Gastrocnemius medialis (tissue), 4 donors: Measurements from ENCODE around the gene SULT4A1. TPM values are rescaled to one million over a fixed set of nuclear protein-coding genes. Genes with fewer than 3 reads are reported as not detected.

Experiments used
- ATAC-seq, 2 donors: fragments of 150-250 bp; one replicate each; pipeline ENCODE4 v1.9.1; 2016
- DNase-seq, 2 donors: peaks; one replicate each; pipeline ENCODE4 v3.0.0-alpha.2; 2019
- H3K27ac ChIP-seq, 4 donors: fragments of 200-600 bp; sonication (generic); 1 replicate in 1 of 4; 2 replicates in 3 of 4; pipeline ENCODE4 v1.5.1; 2016 to 2018; ENCODE audit warnings: mild to moderate bottlenecking in 2 of 4, moderate library complexity in 1 of 4
- H3K27me3 ChIP-seq, 3 donors: fragments of 200-600 bp; sonication (generic) in 2 of 3; 1 replicate in 1 of 3; 2 replicates in 2 of 3; pipeline versions ENCODE4 v1.5.1 to v1.6.0; 2016 to 2019; ENCODE audit warnings: mild to moderate bottlenecking in 1 of 3, moderate library complexity in 1 of 3
- H3K36me3 ChIP-seq, 2 donors: fragments of 200-600 bp; sonication (generic) in 1 of 2; one replicate each; pipeline ENCODE4 v1.5.1; 2017 to 2018
- H3K4me1 ChIP-seq, 2 donors: fragments of 200-600 bp; sonication (generic) in 1 of 2; one replicate each; pipeline ENCODE4 v1.5.1; 2016 to 2017; ENCODE audit warnings: mild to moderate bottlenecking in 2 of 2
- H3K4me3 ChIP-seq, 4 donors: fragments of 200-600 bp; sonication (generic) in 3 of 4; 1 replicate in 1 of 4; 2 replicates in 3 of 4; pipeline ENCODE4 v1.5.1; 2016 to 2019; ENCODE audit warnings: mild to moderate bottlenecking in 2 of 4
- H3K9me3 ChIP-seq, 3 donors: fragments of 200-600 bp; sonication (generic) in 2 of 3; 1 replicate in 1 of 3; 2 replicates in 2 of 3; pipeline ENCODE4 v1.5.1; 2016 to 2019
- POLR2A ChIP-seq, 2 donors: fragments of 450-650 bp; IDR thresholded peaks; one replicate each; pipeline ENCODE4 v1.6.1; 2017; ENCODE audit warnings: antibody characterized with exemption in 2 of 2, mild to moderate bottlenecking in 2 of 2, moderate library complexity in 2 of 2
- in situ Hi-C, 4 donors: fragments of 200-750 bp; cut with MboI; loops; one replicate each; pipeline versions ENCODE4 v1.15.0 to v1.8.0; 2017; ENCODE audit warnings: low sequenced_read_pairs in 4 of 4
- intact Hi-C: fragments of 100-400 bp; cut with DNase I; formaldehyde crosslinking; loops from one replicate; pipeline ENCODE4 v1.15.1; 2023; ENCODE audit warnings: low total_unique reads
- total RNA-seq, 4 donors: library from RNA; depleted of rRNA; stranded (reverse); fragments of >200 nt; gene quantifications; one replicate each; pipeline versions ENCODE4 v1.1.0 to v1.2.3, GENCODE V29; 2016
- TF ChIP-seq, protein P1 (sequence below), 5 experiments: fragments of 450-650 bp in 3 of 5; fragments of 200-600 bp in 2 of 5; sonication (generic) in 2 of 5; IDR thresholded peaks in 4 of 5; conservative IDR thresholded peaks in 1 of 5; 1 replicate in 4 of 5; 2 replicates in 1 of 5; pipeline ENCODE4 v1.5.1; 2016 to 2019; ENCODE audit warnings: antibody characterized with exemption in 5 of 5, mild to moderate bottlenecking in 3 of 5, moderate library complexity in 3 of 5

SULT4A1 gene
- total RNA-seq, 4 donors from 2014 or later, result not detected

GRCh38 chr22:43897751-43898261 is 35.5 kb upstream of the SULT4A1 start:
- Histone ChIP-seq H3K4me3 (no peak overlapping the region), H3K4me1 (no peaks in the 10 kb centered on the region), H3K27me3 (peaks cover 2 to 7% (median 3%) of the 10 kb centered on the region in 3 donors), H3K27ac (no peak overlapping the region), H3K36me3 (no peaks in the 10 kb centered on the region), H3K9me3 (no peaks in the 10 kb centered on the region)
- TF ChIP-seq POLR2A (IDR thresholded peaks at IDR 0.05), result no peak
- TF ChIP-seq, protein P1, sequence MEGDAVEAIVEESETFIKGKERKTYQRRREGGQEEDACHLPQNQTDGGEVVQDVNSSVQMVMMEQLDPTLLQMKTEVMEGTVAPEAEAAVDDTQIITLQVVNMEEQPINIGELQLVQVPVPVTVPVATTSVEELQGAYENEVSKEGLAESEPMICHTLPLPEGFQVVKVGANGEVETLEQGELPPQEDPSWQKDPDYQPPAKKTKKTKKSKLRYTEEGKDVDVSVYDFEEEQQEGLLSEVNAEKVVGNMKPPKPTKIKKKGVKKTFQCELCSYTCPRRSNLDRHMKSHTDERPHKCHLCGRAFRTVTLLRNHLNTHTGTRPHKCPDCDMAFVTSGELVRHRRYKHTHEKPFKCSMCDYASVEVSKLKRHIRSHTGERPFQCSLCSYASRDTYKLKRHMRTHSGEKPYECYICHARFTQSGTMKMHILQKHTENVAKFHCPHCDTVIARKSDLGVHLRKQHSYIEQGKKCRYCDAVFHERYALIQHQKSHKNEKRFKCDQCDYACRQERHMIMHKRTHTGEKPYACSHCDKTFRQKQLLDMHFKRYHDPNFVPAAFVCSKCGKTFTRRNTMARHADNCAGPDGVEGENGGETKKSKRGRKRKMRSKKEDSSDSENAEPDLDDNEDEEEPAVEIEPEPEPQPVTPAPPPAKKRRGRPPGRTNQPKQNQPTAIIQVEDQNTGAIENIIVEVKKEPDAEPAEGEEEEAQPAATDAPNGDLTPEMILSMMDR (IDR thresholded peaks at IDR 0.05 in 4 of 5, conservative IDR thresholded peaks at IDR 0.05 in 1 of 5), result no peak
- no peak for DNase-seq
- ATAC-seq, result no peak
- intact Hi-C loops, result no loop called here
- in situ Hi-C loops, result no loop called here

GRCh38 chr22:43895986-43896645 is 33.8 kb upstream of the SULT4A1 start:
- TF ChIP-seq, protein P1 (IDR thresholded peaks at IDR 0.05 in 4 of 5, conservative IDR thresholded peaks at IDR 0.05 in 1 of 5), result no peak
- no peak for TF ChIP-seq POLR2A (IDR thresholded peaks at IDR 0.05)
- H3K27ac ChIP-seq, result no peak overlapping the region
- H3K4me3 ChIP-seq, result no peak overlapping the region
- intact Hi-C loops, result no loop called here
- ATAC-seq (no peak), DNase-seq (no peak)
- no peaks in the 10 kb centered on the region for H3K4me1 ChIP-seq
- in situ Hi-C loops, result no loop called here
- no peaks in the 10 kb centered on the region for H3K9me3 ChIP-seq
- H3K36me3 ChIP-seq, result no peaks in the 10 kb centered on the region
- H3K27me3 ChIP-seq, result peaks cover 16 to 24% (median 20%) of the 10 kb centered on the region in 3 donors

- TF ChIP-seq, protein P1 (IDR thresholded peaks at IDR 0.05 in 4 of 5, conservative IDR thresholded peaks at IDR 0.05 in 1 of 5), result no peak
- TF ChIP-seq POLR2A (IDR thresholded peaks at IDR 0.05), result no peak
- ATAC-seq (no peak), DNase-seq (no peak)
- Histone ChIP-seq H3K27ac (no peak overlapping the region), H3K27me3 (peaks cover 34 to 44% (median 37%) of the 10 kb centered on the region in 3 donors), H3K4me1 (no peaks in the 10 kb centered on the region), H3K36me3 (no peaks in the 10 kb centered on the region), H3K9me3 (no peaks in the 10 kb centered on the region), H3K4me3 (no peak overlapping the region)
- in situ Hi-C loops (no loop called here), intact Hi-C loops (no loop called here)
These were observed 31.8 kb upstream of the SULT4A1 start for GRCh38 chr22:43894122-43894521.

GRCh38 chr22:43893266-43893665 is 31.0 kb upstream of the SULT4A1 start:
- in situ Hi-C loops, result no loop called here

GRCh38 chr22:43892183-43892894 is 30.0 kb upstream of the SULT4A1 start:
- no peak overlapping the region for H3K4me3 ChIP-seq
- ATAC-seq, result no peak
- no peaks in the 10 kb centered on the region for H3K36me3 ChIP-seq
- H3K4me1 ChIP-seq, result no peaks in the 10 kb centered on the region
- no peak for DNase-seq
- peaks cover 37 to 60% (median 40%) of the 10 kb centered on the region in 3 donors for H3K27me3 ChIP-seq
- H3K27ac ChIP-seq, result no peak overlapping the region
- TF ChIP-seq POLR2A (IDR thresholded peaks at IDR 0.05), result no peak
- TF ChIP-seq, protein P1 (IDR thresholded peaks at IDR 0.05 in 4 of 5, conservative IDR thresholded peaks at IDR 0.05 in 1 of 5), result no peak
- in situ Hi-C loops (no loop called here), intact Hi-C loops (no loop called here)
- H3K9me3 ChIP-seq, result no peaks in the 10 kb centered on the region

More at GRCh38 chr22:43893266-43893665, 31.0 kb upstream of the SULT4A1 start:
- H3K9me3 ChIP-seq, result no peaks in the 10 kb centered on the region
- DNase-seq (no peak), ATAC-seq (no peak)
- H3K4me3 ChIP-seq, result no peak overlapping the region
- H3K36me3 ChIP-seq, result no peaks in the 10 kb centered on the region
- no peaks in the 10 kb centered on the region for H3K4me1 ChIP-seq
- no peak overlapping the region for H3K27ac ChIP-seq
- intact Hi-C loops, result no loop called here
- peaks cover 37 to 52% (median 40%) of the 10 kb centered on the region in 3 donors for H3K27me3 ChIP-seq
- TF ChIP-seq POLR2A (IDR thresholded peaks at IDR 0.05), result no peak
